PC-3 (cell line): ENCODE data around the gene CLRN1.

Experiments used
- CTCF ChIP-seq: fragments of 300-600 bp; sonication (generic); conservative IDR thresholded peaks from 2 replicates; pipeline ENCODE4 v1.5.1; 2017; ENCODE audit warnings: antibody characterized with exemption, low read depth, mild to moderate bottlenecking, low read length
- EZH2 ChIP-seq: fragments of 300-600 bp; sonication (generic); IDR thresholded peaks from one replicate; pipeline ENCODE4 v1.6.1; 2017; ENCODE audit warnings: antibody characterized with exemption, mild to moderate bottlenecking, low read length; ENCODE audit not compliant: unreplicated experiment
- EZH2phosphoT487 ChIP-seq: fragments of 300-600 bp; sonication (generic); IDR thresholded peaks from 2 replicates; pipeline ENCODE4 v1.6.1; 2018; ENCODE audit warnings: mild to moderate bottlenecking, antibody characterized with exemption, low read length, borderline replicate concordance

- no peak for TF ChIP-seq CTCF
- TF ChIP-seq EZH2phosphoT487 = no peak
- no peak for TF ChIP-seq EZH2
Observed at GRCh38 chr3:150956376-150956775, 16.2 kb downstream of the CLRN1 start.
